ENCODE data around the gene CDH13. TPM values are rescaled to one million over a fixed set of nuclear protein-coding genes. Genes with fewer than 3 reads are reported as not detected.

Gene CDH13
- total RNA-seq, 4 donors from 2014 or later, result 2.0 to 6.6 (median 4.1) TPM; not detected in 1

DNA sequence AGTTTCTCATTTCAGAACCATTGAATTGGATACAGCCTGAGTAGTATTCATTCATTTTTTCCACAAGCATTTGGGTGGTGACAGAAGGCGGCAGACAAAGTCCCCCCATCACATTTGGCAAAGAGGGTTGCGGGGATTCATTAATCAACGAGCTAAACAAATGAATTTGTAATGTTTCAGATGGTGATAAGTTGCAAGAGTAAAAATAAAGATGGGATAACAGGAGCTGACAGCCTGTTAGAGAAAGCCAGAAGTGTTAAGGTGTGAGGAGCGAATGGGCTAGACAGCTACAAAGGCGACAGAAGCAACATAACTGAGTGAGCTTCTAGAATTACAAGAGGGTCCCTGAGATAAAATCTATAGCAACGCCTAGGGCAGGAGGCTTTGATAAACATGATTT, 838.2 kb downstream of the CDH13 start:
- no peak overlapping the region for H3K4me3 ChIP-seq
- DNase-seq, result no peak
- H3K9me3 ChIP-seq, result no peaks in the 10 kb centered on the region
- H3K27ac ChIP-seq, result no peak overlapping the region
- TF ChIP-seq POLR2A (IDR thresholded peaks at IDR 0.05), result no peak
- TF ChIP-seq, protein P1, sequence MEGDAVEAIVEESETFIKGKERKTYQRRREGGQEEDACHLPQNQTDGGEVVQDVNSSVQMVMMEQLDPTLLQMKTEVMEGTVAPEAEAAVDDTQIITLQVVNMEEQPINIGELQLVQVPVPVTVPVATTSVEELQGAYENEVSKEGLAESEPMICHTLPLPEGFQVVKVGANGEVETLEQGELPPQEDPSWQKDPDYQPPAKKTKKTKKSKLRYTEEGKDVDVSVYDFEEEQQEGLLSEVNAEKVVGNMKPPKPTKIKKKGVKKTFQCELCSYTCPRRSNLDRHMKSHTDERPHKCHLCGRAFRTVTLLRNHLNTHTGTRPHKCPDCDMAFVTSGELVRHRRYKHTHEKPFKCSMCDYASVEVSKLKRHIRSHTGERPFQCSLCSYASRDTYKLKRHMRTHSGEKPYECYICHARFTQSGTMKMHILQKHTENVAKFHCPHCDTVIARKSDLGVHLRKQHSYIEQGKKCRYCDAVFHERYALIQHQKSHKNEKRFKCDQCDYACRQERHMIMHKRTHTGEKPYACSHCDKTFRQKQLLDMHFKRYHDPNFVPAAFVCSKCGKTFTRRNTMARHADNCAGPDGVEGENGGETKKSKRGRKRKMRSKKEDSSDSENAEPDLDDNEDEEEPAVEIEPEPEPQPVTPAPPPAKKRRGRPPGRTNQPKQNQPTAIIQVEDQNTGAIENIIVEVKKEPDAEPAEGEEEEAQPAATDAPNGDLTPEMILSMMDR (IDR thresholded peaks at IDR 0.05), result no peak
- no peaks in the 10 kb centered on the region for H3K36me3 ChIP-seq
- no peaks in the 10 kb centered on the region for H3K4me1 ChIP-seq
- H3K27me3 ChIP-seq, result no peaks in the 10 kb centered on the region

DNA sequence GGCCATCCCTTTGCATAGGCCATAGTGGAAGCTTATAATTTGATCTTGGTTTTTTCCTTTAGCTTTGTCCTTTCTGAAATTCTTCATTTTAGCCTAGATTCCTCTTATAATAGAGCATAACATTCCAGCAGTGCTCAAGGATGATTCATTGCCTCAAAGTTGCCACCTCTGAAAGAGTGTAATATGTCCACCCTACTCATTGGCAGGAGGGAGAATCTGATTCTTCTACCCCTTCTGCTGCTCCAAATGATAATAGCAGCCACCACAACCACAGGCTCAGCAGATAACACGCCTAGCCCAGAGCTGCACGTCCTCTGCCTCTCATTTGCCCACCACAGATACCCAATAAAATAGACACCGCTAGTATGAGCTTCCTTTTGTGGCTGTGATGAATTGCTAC, 843.6 kb downstream of the CDH13 start:
- TF ChIP-seq, protein P1 (IDR thresholded peaks at IDR 0.05), result no peak
- no peak for TF ChIP-seq POLR2A (IDR thresholded peaks at IDR 0.05)
- H3K9me3 ChIP-seq, result no peaks in the 10 kb centered on the region
- H3K4me3 ChIP-seq, result no peak overlapping the region
- H3K4me1 ChIP-seq, result no peaks in the 10 kb centered on the region
- H3K27me3 ChIP-seq, result no peaks in the 10 kb centered on the region
- DNase-seq, result no peak
- no peaks in the 10 kb centered on the region for H3K36me3 ChIP-seq
- H3K27ac ChIP-seq, result no peak overlapping the region

DNA sequence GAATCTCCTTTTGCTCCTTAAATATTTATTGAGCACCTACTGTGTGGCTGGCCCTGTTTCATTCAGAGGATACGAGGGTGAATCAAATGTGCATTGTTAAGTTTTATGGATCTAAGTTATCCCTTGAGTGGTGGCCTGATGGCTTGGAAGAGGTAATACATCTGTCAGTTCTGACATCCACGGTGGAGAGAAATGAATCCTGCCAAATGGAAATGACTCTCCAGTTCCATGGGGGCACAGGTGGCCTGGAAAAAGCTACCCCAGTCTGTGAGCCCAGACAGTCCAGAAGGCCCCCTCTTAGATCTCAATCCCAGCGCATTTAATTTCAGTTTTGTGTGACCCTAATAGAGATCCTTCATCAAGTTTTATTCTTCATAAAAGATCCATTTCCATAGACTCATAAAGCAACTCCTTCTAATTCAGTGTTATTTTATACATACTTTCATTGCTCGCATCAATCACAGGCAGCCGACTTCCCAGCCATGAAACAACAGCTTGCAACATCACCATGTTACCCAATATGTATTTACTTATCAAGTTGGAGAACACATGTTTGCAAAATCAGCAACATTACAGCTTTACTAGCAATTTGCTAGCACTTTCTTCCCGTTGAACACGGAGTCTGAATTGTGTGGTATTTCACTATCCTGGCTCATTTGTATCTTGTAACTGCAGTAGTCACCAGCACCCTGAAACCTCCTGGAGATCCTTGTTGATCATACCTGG, 846.2 kb downstream of the CDH13 start:
- no peak for DNase-seq
- Histone ChIP-seq H3K4me3 (no peak overlapping the region), H3K27me3 (no peaks in the 10 kb centered on the region), H3K9me3 (no peaks in the 10 kb centered on the region), H3K4me1 (no peaks in the 10 kb centered on the region), H3K27ac (no peak overlapping the region), H3K36me3 (no peaks in the 10 kb centered on the region)
- no peak for TF ChIP-seq POLR2A (IDR thresholded peaks at IDR 0.05)
- TF ChIP-seq, protein P1 (IDR thresholded peaks at IDR 0.05), result no peak

DNA sequence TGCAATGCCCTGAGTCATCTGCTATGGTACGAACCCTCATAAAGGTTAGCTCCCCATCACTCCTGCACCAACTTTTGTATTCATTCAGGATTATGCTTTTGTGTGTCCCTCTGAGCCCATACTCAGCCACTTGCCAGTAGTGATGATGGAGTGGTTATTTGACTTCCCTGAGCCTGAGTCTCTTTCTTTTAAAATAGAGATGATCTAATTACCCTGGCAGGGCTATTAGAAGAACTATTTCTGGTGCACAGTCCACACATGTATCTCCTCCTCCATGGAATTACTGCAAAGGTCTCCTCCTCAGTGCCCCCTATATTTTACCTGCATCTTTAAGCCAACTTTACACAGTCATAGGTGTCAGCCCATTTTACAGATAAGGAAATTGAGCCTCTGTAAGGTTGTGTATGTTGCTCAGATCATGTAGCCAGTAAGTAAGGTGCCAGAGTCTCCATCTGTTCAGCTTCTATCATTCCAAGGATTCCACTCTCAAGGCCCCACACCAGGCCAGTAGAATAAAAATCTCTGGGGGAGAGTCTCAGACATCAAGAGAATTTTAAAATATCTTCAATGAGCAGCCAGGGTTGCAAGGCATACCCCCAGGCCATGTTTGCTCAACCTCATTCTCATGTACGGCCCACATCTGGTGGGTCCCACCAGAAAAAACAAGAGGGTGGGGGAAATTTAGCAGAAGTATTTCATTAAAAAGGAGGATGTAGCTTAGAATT, 847.3 kb downstream of the CDH13 start:
- H3K36me3 ChIP-seq, result no peaks in the 10 kb centered on the region
- no peaks in the 10 kb centered on the region for H3K4me1 ChIP-seq

DNA sequence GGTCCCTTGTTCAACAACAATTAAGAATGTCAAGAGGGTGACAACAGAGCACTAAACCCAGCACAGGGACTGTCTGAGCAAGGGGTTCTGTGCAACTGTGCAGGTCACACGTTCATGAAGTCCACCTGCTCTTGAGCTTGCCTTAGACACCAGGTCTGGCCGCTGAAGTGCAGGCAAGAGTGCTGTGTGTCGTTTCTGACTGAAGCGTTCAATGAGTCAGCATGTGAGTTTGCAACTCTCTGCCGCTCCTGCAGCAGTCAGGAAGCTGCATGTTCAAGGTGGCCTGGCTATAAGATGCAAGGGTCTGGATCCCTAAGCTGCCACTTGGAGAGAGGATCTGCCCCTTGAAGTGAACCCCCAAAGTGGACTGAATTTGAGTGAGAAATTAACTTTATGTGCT, 848.3 kb downstream of the CDH13 start:
- no peaks in the 10 kb centered on the region for H3K4me1 ChIP-seq
- no peaks in the 10 kb centered on the region for H3K9me3 ChIP-seq
- H3K36me3 ChIP-seq, result no peaks in the 10 kb centered on the region
- H3K4me3 ChIP-seq, result no peak overlapping the region
- no peak for DNase-seq
- no peaks in the 10 kb centered on the region for H3K27me3 ChIP-seq
- TF ChIP-seq POLR2A (IDR thresholded peaks at IDR 0.05), result no peak
- TF ChIP-seq, protein P1 (IDR thresholded peaks at IDR 0.05), result no peak
- H3K27ac ChIP-seq, result no peak overlapping the region

More for the DNA sequence above, 847.3 kb downstream of the CDH13 start:
- no peaks in the 10 kb centered on the region for H3K27me3 ChIP-seq
- no peak for DNase-seq
- no peak overlapping the region for H3K4me3 ChIP-seq
- no peak for TF ChIP-seq POLR2A (IDR thresholded peaks at IDR 0.05)
- TF ChIP-seq, protein P1 (IDR thresholded peaks at IDR 0.05), result no peak
- H3K27ac ChIP-seq, result no peak overlapping the region
- no peaks in the 10 kb centered on the region for H3K9me3 ChIP-seq

All from Peyer's patch (tissue), 4 donors.